ENCODE results near the gene SP140.

Gene SP140

DNA sequence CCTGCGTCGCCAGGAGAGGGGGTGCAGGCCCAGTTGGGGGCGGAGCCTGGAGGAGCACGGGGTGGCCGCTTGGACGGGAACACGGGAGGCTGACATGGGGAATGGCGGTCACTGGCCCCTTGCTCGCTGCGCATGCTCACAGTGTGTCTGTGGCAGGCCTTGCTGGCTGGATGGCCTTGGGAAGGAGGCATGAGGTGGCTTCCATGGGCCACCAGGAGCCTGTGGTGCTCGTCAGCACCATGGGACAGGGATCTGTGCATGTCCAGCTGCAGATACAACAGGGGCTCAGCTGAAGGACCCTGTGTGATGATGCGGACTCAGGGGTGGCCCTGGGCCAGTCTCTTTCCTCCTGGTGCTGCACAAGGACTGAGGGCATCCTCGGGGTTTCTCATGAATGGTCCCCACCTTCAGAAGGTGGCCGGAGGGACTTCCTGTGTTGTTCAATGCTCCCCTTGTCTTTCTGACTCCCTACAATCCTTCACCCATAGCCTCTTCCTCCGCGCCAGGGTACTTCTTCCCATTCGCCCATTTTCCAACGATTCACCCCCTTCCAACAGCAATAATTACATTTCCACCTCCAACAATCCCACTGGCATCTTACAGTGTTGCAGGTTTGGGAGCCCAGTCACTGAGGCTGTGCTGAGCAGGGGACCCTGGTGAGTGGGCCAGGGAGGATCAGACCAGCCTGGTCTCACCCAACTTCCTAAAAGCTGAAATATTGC is 98.0 kb downstream of the SP140 start:
- H3K27ac ChIP-seq (ENCODE audit: low read depth, low read length), result no peak overlapping the region
- H3K9me3 ChIP-seq (ENCODE audit: control insufficient read depth in 1 of 2, low read length in 2 of 2), result no peaks in the 10 kb centered on the region
- no peak overlapping the region for H3K4me3 ChIP-seq (ENCODE audit: low read depth in 1 of 2, low read length in 2 of 2)
- no peaks in the 10 kb centered on the region for H3K27me3 ChIP-seq (ENCODE audit: control insufficient read depth in 1 of 2, insufficient read depth in 2 of 2, low read length in 2 of 2)
- no peaks in the 10 kb centered on the region for H3K36me3 ChIP-seq (ENCODE audit: control insufficient read depth in 1 of 2, insufficient read depth in 2 of 2, low read length in 2 of 2)
- peaks cover 6 to 25% of the 10 kb centered on the region in 2 donors for H3K4me1 ChIP-seq (ENCODE audit: control insufficient read depth in 1 of 2, insufficient read depth in 2 of 2, low read length in 2 of 2)
- no peak overlapping the region for H3K9ac ChIP-seq (ENCODE audit: low read depth in 1 of 2, low read length in 2 of 2)

DNA sequence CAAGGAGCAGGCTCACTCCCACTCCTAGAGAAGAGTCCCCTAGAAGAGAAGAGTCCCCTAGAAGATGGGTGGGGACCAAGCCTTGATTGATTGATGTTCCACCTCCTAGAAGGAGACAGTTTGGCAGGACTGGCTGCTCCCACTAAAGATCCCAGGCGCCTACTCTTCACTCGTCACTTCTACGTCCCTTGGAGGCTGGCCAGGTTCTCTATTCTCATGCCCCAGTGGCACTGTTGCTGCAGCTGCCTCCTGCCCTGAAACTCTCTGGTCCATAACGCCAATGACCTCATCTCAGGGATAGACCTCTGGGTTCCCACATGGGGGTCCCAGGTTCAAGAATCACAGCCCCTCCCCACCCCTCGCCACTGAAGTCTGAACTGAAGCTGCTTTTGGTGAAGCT is 99.0 kb downstream of the SP140 start:
- Histone ChIP-seq H3K27me3 (ENCODE audit: control insufficient read depth in 1 of 2, insufficient read depth in 2 of 2, low read length in 2 of 2) (no peaks in the 10 kb centered on the region), H3K9me3 (ENCODE audit: control insufficient read depth in 1 of 2, low read length in 2 of 2) (no peaks in the 10 kb centered on the region), H3K36me3 (ENCODE audit: control insufficient read depth in 1 of 2, insufficient read depth in 2 of 2, low read length in 2 of 2) (no peaks in the 10 kb centered on the region), H3K27ac (ENCODE audit: low read depth, low read length) (no peak overlapping the region), H3K9ac (ENCODE audit: low read depth in 1 of 2, low read length in 2 of 2) (no peak overlapping the region), H3K4me3 (ENCODE audit: low read depth in 1 of 2, low read length in 2 of 2) (no peak overlapping the region), H3K4me1 (ENCODE audit: control insufficient read depth in 1 of 2, insufficient read depth in 2 of 2, low read length in 2 of 2) (peaks cover 6 to 18% of the 10 kb centered on the region in 2 donors)

DNA sequence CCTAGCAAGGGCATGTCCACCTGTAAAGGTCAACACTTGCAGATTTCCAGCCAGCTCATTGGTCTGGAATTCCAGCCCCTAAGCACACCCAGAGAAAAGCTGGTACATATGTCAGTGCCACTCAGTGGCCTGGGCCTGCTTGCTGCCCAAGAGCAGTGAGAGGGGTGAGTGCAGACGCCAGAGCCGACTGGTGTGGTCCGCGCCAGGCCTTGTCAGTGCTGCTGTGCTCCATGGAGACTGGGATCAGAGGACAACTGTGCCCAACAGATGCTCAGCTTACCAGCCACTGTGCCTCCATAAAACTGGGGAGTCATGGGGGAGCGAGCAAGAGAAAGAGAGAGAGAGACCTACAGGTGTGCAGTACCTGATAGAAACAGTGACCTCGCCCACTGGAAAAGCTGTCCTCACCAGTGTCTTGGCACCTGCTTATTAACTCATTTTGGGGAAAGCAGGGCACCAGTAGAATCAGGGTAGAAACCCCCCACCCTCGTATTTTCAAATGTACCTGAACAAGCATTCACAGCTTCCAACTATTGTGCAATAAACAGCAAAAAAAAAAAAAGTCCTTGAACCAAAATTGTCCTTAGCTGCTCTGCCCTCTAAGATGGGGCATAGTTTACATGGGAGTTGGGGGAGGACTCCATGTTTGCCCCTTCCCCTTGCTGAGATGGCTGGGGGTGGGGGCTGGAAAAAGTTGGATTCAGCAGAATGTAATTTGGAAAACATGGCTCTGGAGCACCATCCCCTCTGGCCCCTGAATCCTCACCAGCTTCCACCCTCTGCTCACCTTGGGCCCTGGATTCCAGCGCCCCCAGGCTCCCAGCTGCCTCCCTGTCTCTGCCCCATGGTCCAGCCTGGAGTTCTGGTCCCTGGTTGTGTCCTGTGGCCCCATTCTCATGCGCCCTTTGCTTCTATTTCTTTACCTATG is 100.0 kb downstream of the SP140 start:
- no peaks in the 10 kb centered on the region for H3K27me3 ChIP-seq (ENCODE audit: control insufficient read depth in 1 of 2, insufficient read depth in 2 of 2, low read length in 2 of 2)
- no peaks in the 10 kb centered on the region for H3K9me3 ChIP-seq (ENCODE audit: control insufficient read depth in 1 of 2, low read length in 2 of 2)
- no peak overlapping the region for H3K9ac ChIP-seq (ENCODE audit: low read depth in 1 of 2, low read length in 2 of 2)
- peaks cover 0 to 5% of the 10 kb centered on the region in 2 donors for H3K36me3 ChIP-seq (ENCODE audit: control insufficient read depth in 1 of 2, insufficient read depth in 2 of 2, low read length in 2 of 2)
- H3K4me3 ChIP-seq (ENCODE audit: low read depth in 1 of 2, low read length in 2 of 2), result no peak overlapping the region
- no peak overlapping the region for H3K27ac ChIP-seq (ENCODE audit: low read depth, low read length)
- H3K4me1 ChIP-seq (ENCODE audit: control insufficient read depth in 1 of 2, insufficient read depth in 2 of 2, low read length in 2 of 2), result peaks cover 6 to 14% of the 10 kb centered on the region in 2 donors

DNA sequence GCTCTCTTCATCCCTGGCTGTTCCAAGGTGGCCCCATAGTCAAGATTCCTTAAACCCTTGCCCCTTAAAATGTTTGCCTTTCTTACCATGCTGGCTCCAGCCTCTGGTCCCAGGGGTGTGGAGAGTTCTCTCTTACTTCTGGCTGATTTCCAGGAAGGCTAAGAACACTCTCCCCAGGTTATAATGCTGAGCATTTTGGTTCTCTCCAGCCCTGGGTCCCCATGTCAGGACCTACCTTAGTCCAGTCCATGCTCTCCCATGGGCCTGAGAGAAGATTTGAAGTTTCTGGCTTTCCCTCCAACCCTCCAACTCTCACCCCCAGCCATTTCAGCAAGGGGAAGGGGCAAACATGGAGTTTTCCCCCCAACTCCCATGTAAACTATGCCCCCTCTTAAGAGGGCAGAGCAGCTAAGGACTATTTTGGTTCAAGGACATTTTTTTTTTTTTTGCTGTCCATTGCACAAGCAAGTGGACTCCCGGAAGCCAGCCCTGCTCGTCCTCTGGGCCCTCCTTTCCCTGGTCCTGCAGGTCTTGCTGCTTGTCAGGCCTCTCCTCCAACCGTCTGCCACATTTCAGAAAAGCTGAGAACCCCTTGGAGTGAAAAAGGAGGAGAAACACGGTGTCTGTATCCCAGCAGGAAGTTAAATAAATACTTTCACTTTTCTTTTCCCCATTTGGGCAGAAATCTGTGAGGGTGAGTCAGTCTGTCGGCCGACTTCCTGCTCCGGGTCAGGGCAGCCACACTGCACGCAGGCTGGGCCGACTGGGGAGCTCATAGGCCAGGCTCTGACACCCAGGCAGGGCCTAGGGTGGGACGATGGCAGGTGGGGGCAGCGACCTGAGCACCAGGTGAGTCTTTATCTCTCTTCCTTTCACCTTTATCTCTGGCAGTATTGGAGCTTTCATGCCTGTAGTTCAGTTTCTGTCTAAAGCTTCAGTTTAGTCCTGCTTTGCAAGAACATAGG is 101.2 kb downstream of the SP140 start, which contains the start of gene SP140L:
TSS of gene SP140L (plus strand) at position 741 of the 965 bp plus-strand sequence. CDS start at position 818, 77 bp downstream.
- H3K27me3 ChIP-seq (ENCODE audit: control insufficient read depth in 1 of 2, insufficient read depth in 2 of 2, low read length in 2 of 2), result no peaks in the 10 kb centered on the region
- H3K27ac ChIP-seq (ENCODE audit: low read depth, low read length), result peak within 1 kb of the TSS; percentile 74
- no peaks in the 10 kb centered on the region for H3K9me3 ChIP-seq (ENCODE audit: control insufficient read depth in 1 of 2, low read length in 2 of 2)
- H3K36me3 ChIP-seq (ENCODE audit: control insufficient read depth in 1 of 2, insufficient read depth in 2 of 2, low read length in 2 of 2), result peaks cover 0 to 5% of the 10 kb centered on the region in 2 donors
- peaks cover 6 to 14% of the 10 kb centered on the region in 2 donors for H3K4me1 ChIP-seq (ENCODE audit: control insufficient read depth in 1 of 2, insufficient read depth in 2 of 2, low read length in 2 of 2)
- peak within 1 kb of the TSS; percentile 55 to 81 for H3K9ac ChIP-seq (ENCODE audit: low read depth in 1 of 2, low read length in 2 of 2)
- peak within 1 kb of the TSS; percentile 82 to 90 for H3K4me3 ChIP-seq (ENCODE audit: low read depth in 1 of 2, low read length in 2 of 2)

DNA sequence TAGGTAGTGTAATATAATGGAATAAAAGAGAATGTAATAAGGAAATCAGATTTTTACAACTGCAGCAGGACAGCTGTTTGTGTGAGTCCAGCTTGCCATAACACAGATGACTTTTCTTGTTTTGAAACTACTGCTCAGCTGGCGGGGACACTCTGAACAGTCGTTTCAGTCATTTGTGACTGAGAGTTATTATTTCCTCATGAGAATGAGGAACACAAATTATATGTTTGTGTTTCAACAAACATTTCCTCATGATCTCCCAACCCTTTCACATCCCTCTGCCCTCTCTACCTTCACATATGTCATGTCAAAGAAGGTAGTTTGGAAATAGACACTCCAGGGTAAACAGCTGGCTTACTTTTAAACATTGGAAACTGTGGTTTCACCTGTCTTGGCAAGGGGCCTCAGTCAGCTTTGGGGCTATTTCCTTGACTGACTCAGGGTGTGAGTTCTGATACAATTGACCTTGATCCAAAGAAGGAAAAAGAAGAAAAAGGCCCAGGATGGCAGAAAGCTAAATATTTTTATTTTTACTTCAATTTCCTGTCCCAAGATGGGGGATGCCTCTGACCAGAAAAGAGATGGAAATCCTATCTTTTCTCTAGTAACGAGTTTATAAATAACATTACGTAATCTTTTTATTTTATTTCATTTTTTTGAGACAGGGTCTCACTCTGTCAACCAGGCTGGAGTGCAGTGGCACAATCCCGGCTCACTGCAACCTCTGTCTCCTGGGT is 102.0 kb downstream of the SP140 start:
- H3K27ac ChIP-seq (ENCODE audit: low read depth, low read length), result peak overlapping the region; percentile 74
- H3K4me1 ChIP-seq (ENCODE audit: control insufficient read depth in 1 of 2, insufficient read depth in 2 of 2, low read length in 2 of 2), result peaks cover 6 to 14% of the 10 kb centered on the region in 2 donors
- H3K9ac ChIP-seq (ENCODE audit: low read depth in 1 of 2, low read length in 2 of 2), result peak overlapping the region; percentile 55 to 81
- H3K4me3 ChIP-seq (ENCODE audit: low read depth in 1 of 2, low read length in 2 of 2), result peak overlapping the region; percentile 82 to 90
- no peaks in the 10 kb centered on the region for H3K9me3 ChIP-seq (ENCODE audit: control insufficient read depth in 1 of 2, low read length in 2 of 2)
- H3K27me3 ChIP-seq (ENCODE audit: control insufficient read depth in 1 of 2, insufficient read depth in 2 of 2, low read length in 2 of 2), result no peaks in the 10 kb centered on the region
- peaks cover 0 to 7% of the 10 kb centered on the region in 2 donors for H3K36me3 ChIP-seq (ENCODE audit: control insufficient read depth in 1 of 2, insufficient read depth in 2 of 2, low read length in 2 of 2)

DNA sequence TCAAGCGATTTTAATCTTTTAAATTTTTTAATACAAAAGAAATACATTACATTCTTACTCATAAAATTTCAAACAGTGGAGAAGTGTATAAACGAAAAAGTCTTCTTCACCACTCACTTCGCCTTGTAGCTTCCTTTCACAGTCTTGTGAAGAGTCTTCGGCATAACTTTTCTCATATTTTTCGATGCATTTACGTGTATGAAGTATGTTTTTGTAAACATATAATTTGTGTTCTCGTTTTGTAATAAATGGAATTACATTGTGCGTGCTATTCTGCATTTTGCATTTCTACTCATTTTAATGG is 102.6 kb downstream of the SP140 start:
- Histone ChIP-seq H3K9me3 (ENCODE audit: control insufficient read depth in 1 of 2, low read length in 2 of 2) (no peaks in the 10 kb centered on the region), H3K9ac (ENCODE audit: low read depth in 1 of 2, low read length in 2 of 2) (no peak overlapping the region), H3K27ac (ENCODE audit: low read depth, low read length) (no peak overlapping the region), H3K4me3 (ENCODE audit: low read depth in 1 of 2, low read length in 2 of 2) (peak overlapping the region; percentile 82 to 90), H3K36me3 (ENCODE audit: control insufficient read depth in 1 of 2, insufficient read depth in 2 of 2, low read length in 2 of 2) (peaks cover 0 to 10% of the 10 kb centered on the region in 2 donors), H3K27me3 (ENCODE audit: control insufficient read depth in 1 of 2, insufficient read depth in 2 of 2, low read length in 2 of 2) (no peaks in the 10 kb centered on the region), H3K4me1 (ENCODE audit: control insufficient read depth in 1 of 2, insufficient read depth in 2 of 2, low read length in 2 of 2) (peaks cover 6 to 14% of the 10 kb centered on the region in 2 donors)

DNA sequence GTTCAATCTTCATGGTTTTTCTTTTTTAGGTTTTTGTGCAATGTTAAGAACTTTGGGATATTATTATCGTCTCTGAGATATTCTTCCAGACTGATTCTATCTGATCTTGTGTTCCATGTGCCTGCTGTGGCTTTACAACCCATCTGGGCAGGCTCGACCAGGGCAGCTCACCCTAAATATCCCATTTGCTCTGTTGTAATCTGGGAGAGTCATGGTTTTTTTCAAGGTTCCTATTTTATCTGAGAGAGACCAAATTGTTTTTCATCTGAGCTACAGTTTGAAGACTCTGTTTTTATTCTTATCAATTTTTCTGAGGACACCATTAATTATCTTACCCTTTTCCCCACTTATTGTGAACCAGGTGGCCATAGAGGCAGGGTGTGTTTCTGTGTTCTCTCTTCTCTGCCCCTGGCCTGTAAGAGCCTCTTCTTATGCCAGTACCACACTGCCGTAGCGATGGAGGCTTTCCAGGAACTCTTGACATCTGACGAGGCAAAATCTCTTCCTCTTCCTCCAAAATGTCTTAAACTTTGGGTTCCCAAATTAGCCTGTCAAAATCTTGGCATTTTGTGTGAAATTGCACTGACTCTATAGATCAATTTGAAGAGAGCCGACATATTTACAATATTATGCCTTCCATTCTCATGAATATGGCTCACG is 104.5 kb downstream of the SP140 start:
- peaks cover 4 to 15% of the 10 kb centered on the region in 2 donors for H3K36me3 ChIP-seq (ENCODE audit: control insufficient read depth in 1 of 2, insufficient read depth in 2 of 2, low read length in 2 of 2)
- H3K27ac ChIP-seq (ENCODE audit: low read depth, low read length), result no peak overlapping the region
- H3K9me3 ChIP-seq (ENCODE audit: control insufficient read depth in 1 of 2, low read length in 2 of 2), result no peaks in the 10 kb centered on the region
- H3K9ac ChIP-seq (ENCODE audit: low read depth in 1 of 2, low read length in 2 of 2), result no peak overlapping the region
- H3K4me1 ChIP-seq (ENCODE audit: control insufficient read depth in 1 of 2, insufficient read depth in 2 of 2, low read length in 2 of 2), result peaks cover 6 to 14% of the 10 kb centered on the region in 2 donors
- H3K4me3 ChIP-seq (ENCODE audit: low read depth in 1 of 2, low read length in 2 of 2), result no peak overlapping the region
- no peaks in the 10 kb centered on the region for H3K27me3 ChIP-seq (ENCODE audit: control insufficient read depth in 1 of 2, insufficient read depth in 2 of 2, low read length in 2 of 2)

DNA sequence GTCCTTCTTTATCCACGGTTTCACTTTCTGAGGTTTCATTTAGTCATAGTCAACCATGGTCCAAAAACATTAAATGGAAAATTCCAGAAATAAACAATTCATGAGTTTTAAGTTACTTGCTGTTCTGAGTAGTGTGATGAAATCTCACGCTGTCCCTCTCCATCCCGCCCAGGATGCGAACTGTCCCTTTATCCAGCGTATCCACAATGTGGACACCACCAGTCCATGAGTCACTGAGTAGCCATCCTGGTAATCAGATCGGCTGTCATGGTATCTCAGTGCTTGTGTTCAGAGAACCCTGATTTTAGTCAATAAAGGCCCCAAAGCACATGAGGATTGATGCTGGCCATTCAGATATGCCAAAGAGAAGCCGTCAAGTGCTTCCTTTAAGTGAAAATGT is 105.2 kb downstream of the SP140 start:
- no peak overlapping the region for H3K4me3 ChIP-seq (ENCODE audit: low read depth in 1 of 2, low read length in 2 of 2)
- H3K9me3 ChIP-seq (ENCODE audit: control insufficient read depth in 1 of 2, low read length in 2 of 2), result no peaks in the 10 kb centered on the region
- peaks cover 4 to 15% of the 10 kb centered on the region in 2 donors for H3K36me3 ChIP-seq (ENCODE audit: control insufficient read depth in 1 of 2, insufficient read depth in 2 of 2, low read length in 2 of 2)
- peaks cover 6 to 14% of the 10 kb centered on the region in 2 donors for H3K4me1 ChIP-seq (ENCODE audit: control insufficient read depth in 1 of 2, insufficient read depth in 2 of 2, low read length in 2 of 2)
- H3K9ac ChIP-seq (ENCODE audit: low read depth in 1 of 2, low read length in 2 of 2), result no peak overlapping the region
- H3K27ac ChIP-seq (ENCODE audit: low read depth, low read length), result no peak overlapping the region
- no peaks in the 10 kb centered on the region for H3K27me3 ChIP-seq (ENCODE audit: control insufficient read depth in 1 of 2, insufficient read depth in 2 of 2, low read length in 2 of 2)

DNA sequence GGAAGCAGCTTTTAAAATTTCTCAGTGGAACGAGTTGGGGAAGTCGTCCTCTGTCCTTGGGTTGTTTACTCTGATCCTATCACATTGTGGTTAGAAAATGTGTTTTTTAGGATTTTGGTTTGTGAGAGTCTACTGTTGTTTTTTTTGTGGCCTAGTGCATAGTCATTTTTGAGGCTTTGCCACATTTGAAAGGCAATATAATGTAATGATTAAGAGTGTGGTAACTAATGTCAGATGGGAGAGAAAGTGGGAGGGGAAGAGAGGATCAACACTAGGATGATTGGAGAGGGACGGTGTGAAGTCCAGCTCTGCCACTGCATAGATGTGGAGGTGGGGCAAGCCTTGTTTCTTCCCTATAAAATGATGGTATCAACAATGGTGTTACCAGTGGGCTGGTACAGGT is 109.9 kb downstream of the SP140 start:
- H3K9me3 ChIP-seq (ENCODE audit: control insufficient read depth in 1 of 2, low read length in 2 of 2), result no peaks in the 10 kb centered on the region
- no peak overlapping the region for H3K9ac ChIP-seq (ENCODE audit: low read depth in 1 of 2, low read length in 2 of 2)
- no peak overlapping the region for H3K27ac ChIP-seq (ENCODE audit: low read depth, low read length)
- H3K4me1 ChIP-seq (ENCODE audit: control insufficient read depth in 1 of 2, insufficient read depth in 2 of 2, low read length in 2 of 2), result no peaks in the 10 kb centered on the region
- no peaks in the 10 kb centered on the region for H3K27me3 ChIP-seq (ENCODE audit: control insufficient read depth in 1 of 2, insufficient read depth in 2 of 2, low read length in 2 of 2)
- H3K4me3 ChIP-seq (ENCODE audit: low read depth in 1 of 2, low read length in 2 of 2), result no peak overlapping the region
- peaks cover 4 to 19% of the 10 kb centered on the region in 2 donors for H3K36me3 ChIP-seq (ENCODE audit: control insufficient read depth in 1 of 2, insufficient read depth in 2 of 2, low read length in 2 of 2)

Data from duodenal mucosa (tissue), 2 donors.